GM12878 (cell line): ENCODE data around the gene DUOXA1. TPM values are rescaled to one million over a fixed set of nuclear protein-coding genes. Genes with fewer than 3 reads are reported as not detected.

Source experiments
- ATAC-seq: fragments of 200-7000 bp; cut with Tn5 transposase; 3 replicates; pipeline ENCODE4 v1.9.1; 2020; ENCODE audit warnings: mild to moderate bottlenecking, moderate library complexity
- BruUV-seq: library from RNA; stranded (reverse); fragments of 400-500 nt; replicated peaks from 2 replicates; lab custom pipeline; 2021; lab: Mats Ljungman, UMichigan
- CTCF ChIA-PET: fragments of 300-600 bp; sonication (Branson Sonifier 250); formaldehyde crosslinking; extraction: SDS; loops from one replicate; lab custom pipeline; 2021; ENCODE audit warnings: inconsistent platforms; lab: Yijun Ruan, JAX
- POLR2A ChIA-PET: fragments of 350-600 bp; formaldehyde crosslinking; extraction: SDS; loops from one replicate; lab custom pipeline; 2021; ENCODE audit warnings: inconsistent platforms; lab: Charles Lee
- RAD21 ChIA-PET: fragments of 300-600 bp; sonication (Branson Sonifier 250); formaldehyde crosslinking; loops from one replicate; lab custom pipeline; 2023; ENCODE audit warnings: antibody characterized with exemption; ENCODE audit not compliant: unreplicated experiment; lab: Charles Lee
- SMC1A ChIA-PET: fragments of 300-600 bp; sonication (Branson Sonifier 250); formaldehyde crosslinking; loops from one replicate; lab custom pipeline; 2023; ENCODE audit not compliant: unreplicated experiment, uncharacterized antibody; lab: Charles Lee
- DNase-seq: peaks from one replicate; pipeline ENCODE4 v3.0.0-alpha.2; 2011; ENCODE audit warnings: low read depth, low spot score
- FAIRE-seq: peaks from 3 replicates; lab custom pipeline; 2011; peaks lifted over from hg19 to GRCh38; lab: Jason Lieb, UNC
- H2AFZ ChIP-seq: 2 replicates; pipeline ENCODE4 v1.6.0; 2011; ENCODE audit warnings: low read depth, low read length, control low read depth; ENCODE audit not compliant: control insufficient read depth
- H3K27ac ChIP-seq: 2 replicates; pipeline ENCODE4 v1.5.1; 2011; ENCODE audit warnings: control low read depth; ENCODE audit not compliant: control insufficient read depth, insufficient read depth
- H3K27me3 ChIP-seq, 2 experiments: replicated peaks in 1 of 2; 2 replicates each; pipeline versions ENCODE4 v1.6.0 to v1.6.1; 2011; ENCODE audit warnings: low read length in 1 of 2; ENCODE audit not compliant: control insufficient read depth in 2 of 2, insufficient read depth in 2 of 2
- H3K36me3 ChIP-seq, 2 experiments: 2 replicates each; pipeline ENCODE4 v1.5.1; 2011; ENCODE audit warnings: low read length in 1 of 2; ENCODE audit not compliant: control insufficient read depth in 2 of 2, insufficient read depth in 2 of 2
- H3K4me1 ChIP-seq: 2 replicates; pipeline ENCODE4 v1.6.1; 2011; ENCODE audit warnings: mild to moderate bottlenecking, low read length, moderate library complexity, mixed read lengths; ENCODE audit not compliant: control insufficient read depth, insufficient read depth
- H3K4me2 ChIP-seq: 2 replicates; pipeline ENCODE4 v1.6.0; 2011; ENCODE audit warnings: control low read depth; ENCODE audit not compliant: control insufficient read depth, insufficient read depth
- H3K4me3 ChIP-seq: fragments of 200-600 bp; sonication (generic); 2 replicates; pipeline ENCODE4 v1.5.1; 2016
- H3K79me2 ChIP-seq: 2 replicates; pipeline ENCODE4 v1.6.0; 2011; ENCODE audit warnings: low read length; ENCODE audit not compliant: control insufficient read depth, insufficient read depth
- H3K9ac ChIP-seq: 2 replicates; pipeline ENCODE4 v1.8.0; 2011; ENCODE audit warnings: low read length, control low read depth, mixed read lengths; ENCODE audit not compliant: control insufficient read depth, insufficient read depth
- H3K9me3 ChIP-seq: replicated peaks from 3 replicates; pipeline ENCODE4 v1.5.1; 2011; ENCODE audit warnings: mild to moderate bottlenecking, low read length; ENCODE audit not compliant: control insufficient read depth, insufficient read depth
- H4K20me1 ChIP-seq: 2 replicates; pipeline ENCODE4 v1.6.0; 2011; ENCODE audit not compliant: control insufficient read depth, insufficient read depth
- BCL3 ChIP-seq: IDR thresholded peaks from 2 replicates; pipeline ENCODE4 v1.6.1; 2011; ENCODE audit warnings: borderline replicate concordance, low read depth, mild to moderate bottlenecking, moderate library complexity, low read length; ENCODE audit not compliant: insufficient read depth, poor library complexity, severe bottlenecking
- BHLHE40 ChIP-seq, 2 experiments: fragments of 450-650 bp in 1 of 2; IDR thresholded peaks; 2 replicates each; pipeline ENCODE4 v1.6.1; 2011 to 2017; ENCODE audit warnings: low read depth in 2 of 2, borderline replicate concordance in 1 of 2, improper control_type of control experiment in 1 of 2, low read length in 1 of 2, mild to moderate bottlenecking in 1 of 2
- E2F4 ChIP-seq: IDR thresholded peaks from 2 replicates; pipeline ENCODE4 v1.6.1; 2012; ENCODE audit warnings: low read depth, low read length, improper control_type of control experiment
- GATAD2B ChIP-seq: fragments of 450-650 bp; conservative IDR thresholded peaks from 2 replicates; pipeline ENCODE4 v1.6.1; 2017; ENCODE audit warnings: low read depth, mild to moderate bottlenecking, moderate library complexity
- IKZF1 ChIP-seq: fragments of 450-650 bp; conservative IDR thresholded peaks from 2 replicates; pipeline ENCODE4 v1.6.1; 2017; ENCODE audit warnings: antibody characterized with exemption, mild to moderate bottlenecking
- IRF4 ChIP-seq: IDR thresholded peaks from 2 replicates; pipeline ENCODE4 v1.6.1; 2011; ENCODE audit warnings: low read depth, low read length
- POLR2A ChIP-seq: IDR thresholded peaks from 2 replicates; pipeline ENCODE4 v1.6.1; 2011; ENCODE audit warnings: low read depth, mild to moderate bottlenecking, low read length
- RBBP5 ChIP-seq: fragments of 200-600 bp; sonication (generic); conservative IDR thresholded peaks from 2 replicates; pipeline ENCODE4 v1.6.1; 2016
- RUNX3 ChIP-seq: IDR thresholded peaks from 2 replicates; pipeline ENCODE4 v1.6.1; 2012; ENCODE audit warnings: low read length, inconsistent platforms
- SRF ChIP-seq, 2 experiments: IDR thresholded peaks; 2 replicates each; pipeline ENCODE4 v1.6.1; 2011; ENCODE audit warnings: low read depth in 2 of 2, low read length in 2 of 2, mild to moderate bottlenecking in 1 of 2, moderate library complexity in 1 of 2
- STAT3 ChIP-seq: IDR thresholded peaks from 2 replicates; pipeline ENCODE4 v1.6.1; 2011; ENCODE audit warnings: low read depth, low read length, improper control_type of control experiment
- ZNF24 ChIP-seq: fragments of 450-650 bp; IDR thresholded peaks from 2 replicates; pipeline ENCODE4 v1.6.1; 2017; ENCODE audit warnings: antibody characterized with exemption, mild to moderate bottlenecking
- WGBS: methylation state at CpG from one replicate; pipeline ENCODE4 v1.1.6; 2016; ENCODE audit warnings: low lambda C conversion rate; ENCODE audit not compliant: insufficient replicate concordance, insufficient coverage; ENCODE audit errors: missing lambda C conversion rate; 5-methylcytosine and 5-hydroxymethylcytosine counted together
- in situ Hi-C: fragments of 300-500 bp; cut with MboI; formaldehyde crosslinking; loops from 9 replicates; pipeline ENCODE4 v1.14.3; 2018; ENCODE audit warnings: mixed read lengths
- intact Hi-C: fragments of 100-400 bp; cut with micrococcal nuclease; formaldehyde crosslinking; loops from one replicate; pipeline ENCODE4 v1.14.2; 2022; ENCODE audit not compliant: unreplicated experiment
- polyA plus RNA-seq, 11 experiments: library from polyadenylated mRNA; depleted of rRNA in 4 of 11; unstranded in 6 of 11; stranded (reverse) in 5 of 11; fragments of >200 nt; fragmentation: Nextera tagmentation in 4 of 11; fragmentation: Illumina TruSeq in 1 of 11; extraction: Ambion mirVana in 4 of 11; extraction: Trizol in 1 of 11; gene quantifications; 1 replicate in 1 of 11; 2 replicates in 10 of 11; pipeline versions ENCODE4 v1.2.1 to v1.2.3, GENCODE V29; 2011 to 2016; ENCODE audit warnings: inconsistent platforms in 2 of 11, missing spikeins in 2 of 11, low read depth in 1 of 11
- total RNA-seq, 4 experiments: library from RNA; depleted of rRNA in 3 of 4; stranded (reverse); fragments of >200 nt in 3 of 4; fragmentation: Illumina TruSeq in 1 of 4; extraction: Trizol in 1 of 4; gene quantifications; 2 replicates each; pipeline versions ENCODE4 v1.2.1 to v1.2.3, GENCODE V29; 2013 to 2021
- TF ChIP-seq, protein P1 (sequence below): IDR thresholded peaks from 2 replicates; pipeline ENCODE4 v1.6.1; 2012; ENCODE audit warnings: low read depth, low read length, improper control_type of control experiment

The DUOXA1 gene
- total and polyA plus RNA-seq, 10 of the 15 experiments (the other 5 are each of a cell fraction or from before 2014, with no cell fraction given), result 0.08 TPM; not detected in 9

DNA sequence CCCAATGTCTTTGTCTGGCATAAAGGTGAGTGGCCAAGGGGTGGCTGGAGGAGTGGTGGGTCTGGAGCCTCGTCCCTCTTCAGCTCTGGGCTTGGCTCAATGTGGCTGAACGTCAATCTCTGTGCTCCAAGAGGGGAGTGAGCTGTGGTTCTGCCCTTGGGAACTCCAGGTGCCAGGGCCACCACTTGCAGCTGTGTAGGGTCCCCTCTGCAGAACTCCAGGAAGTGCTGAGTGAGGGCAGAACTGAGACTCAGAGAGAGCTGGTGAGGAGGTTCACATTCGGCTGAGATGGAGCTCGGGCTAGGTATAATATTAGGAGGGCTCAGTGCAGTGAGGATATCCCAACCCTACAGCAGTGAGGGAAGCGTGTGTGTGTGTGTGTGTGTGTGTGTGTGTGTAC, 11.7 kb upstream of the DUOXA1 start:
- Histone ChIP-seq H3K4me2 (no peak overlapping the region), H3K4me3 (no peak overlapping the region), H3K9me3 (no peaks in the 10 kb centered on the region), H2AFZ (no peak overlapping the region), H4K20me1 (no peaks in the 10 kb centered on the region), H3K9ac (no peak overlapping the region), H3K4me1 (no peaks in the 10 kb centered on the region), H3K36me3 (no peaks in the 10 kb centered on the region), H3K27me3 (peaks cover 0 to 2% of the 10 kb centered on the region in 2 experiments; a peak in 1 of 4 replicates), H3K79me2 (no peaks in the 10 kb centered on the region), H3K27ac (no peak overlapping the region)
- TF ChIP-seq, protein P1, sequence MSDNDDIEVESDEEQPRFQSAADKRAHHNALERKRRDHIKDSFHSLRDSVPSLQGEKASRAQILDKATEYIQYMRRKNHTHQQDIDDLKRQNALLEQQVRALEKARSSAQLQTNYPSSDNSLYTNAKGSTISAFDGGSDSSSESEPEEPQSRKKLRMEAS, result no peak
- TF ChIP-seq RUNX3 (no peak), RBBP5 (no peak), IKZF1 (no peak), ZNF24 (no peak), POLR2A (no peak), BCL3 (no peak), E2F4 (no peak), GATAD2B (no peak), SRF (IDR thresholded peaks at IDR 0.05; ENCODE audit: low read depth in 2 of 2, low read length in 2 of 2) (no peak), IRF4 (no peak), STAT3 (no peak), BHLHE40 (IDR thresholded peaks at IDR 0.05; ENCODE audit: borderline replicate concordance in 1 of 2, low read depth in 2 of 2, low read length in 1 of 2) (no peak)
- RAD21 ChIA-PET, result no interaction called here
- FAIRE-seq (no peak), ATAC-seq (no peak), DNase-seq (no peak)
- intact Hi-C loops (no loop called here), in situ Hi-C loops (no loop called here)
- CTCF ChIA-PET, result interaction anchor here (1.1 to 1.9 kb wide), 7 partner anchors 10 to 27 kb away, joined by 3 to 6 read pairs (median 4); no protein-coding TSS in a partner anchor
- BruUV-seq, result no TSS peak
- SMC1A ChIA-PET, result interaction anchor here (1.4 kb wide), 1 partner anchor 17 kb away, joined by 4 read pairs; no protein-coding TSS in a partner anchor
- WGBS, result 7% methylated on average over 5 of the region's 5 CpGs
- POLR2A ChIA-PET, result no interaction called here
